ENCODE measurements around the gene UNK. TPM values are rescaled to one million over a fixed set of nuclear protein-coding genes. Genes with fewer than 3 reads are reported as not detected.
A peak's percentile ranks its signal among the peaks of the same experiment; 100 is the strongest.

Gene UNK
- total RNA-seq, 2 experiments from 2014 or later = 19.1 to 21.4 TPM

DNA sequence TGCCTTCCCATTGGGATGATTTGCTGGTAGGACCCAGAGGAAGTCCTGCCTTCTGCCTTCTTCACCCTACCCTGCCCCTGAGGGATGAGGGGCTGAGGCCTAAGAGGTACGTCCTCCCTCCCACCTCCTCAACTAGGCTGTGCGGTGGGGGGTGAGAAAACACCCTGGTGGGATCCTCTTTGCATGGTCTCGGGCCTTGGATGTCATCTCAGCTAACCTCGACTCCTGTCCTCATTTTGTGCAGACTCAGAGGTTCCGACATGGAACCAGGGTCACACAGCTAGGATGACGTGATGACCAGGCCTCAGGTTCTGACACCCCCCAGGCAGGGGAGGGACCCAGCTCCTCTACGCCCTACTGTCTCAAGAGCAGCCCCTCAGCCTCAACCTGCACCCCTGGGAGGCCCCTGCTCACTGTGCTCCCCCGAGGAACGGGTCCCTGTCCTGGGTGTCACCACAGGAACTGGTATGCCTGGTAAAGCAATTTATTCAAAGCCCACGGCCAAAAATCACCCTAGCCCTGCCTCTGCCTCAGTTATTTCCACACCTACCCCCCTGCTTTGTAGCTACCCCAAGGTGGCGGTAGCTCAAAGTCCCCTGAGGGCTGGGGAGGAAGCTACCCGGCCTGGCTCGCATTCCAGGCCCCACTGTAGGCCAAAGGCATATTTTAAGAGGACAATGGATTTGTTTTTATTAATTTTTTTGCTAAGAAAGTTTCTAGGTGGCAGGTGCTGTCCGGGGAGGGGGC is 42.1 kb downstream of the UNK start:
- peaks cover 21% of the 10 kb centered on the region for H3K4me1 Mint-ChIP-seq (ENCODE audit: low read depth)
- CTCF ChIA-PET = interaction anchor here (0.6 to 2.9 kb wide), 21 partner anchors 9 to 80 kb away, joined by 3 to 16 read pairs (median 4); partner anchors contain the start of genes GALK1 and WBP2
- H3K27me3 Mint-ChIP-seq (ENCODE audit: low read depth) = no peaks in the 10 kb centered on the region
- H3K36me3 Mint-ChIP-seq (ENCODE audit: low read depth) = peaks cover 6% of the 10 kb centered on the region
- peak overlapping the region; percentile 69 for H3K27ac Mint-ChIP-seq
- H3K4me3 Mint-ChIP-seq = no peak overlapping the region
- no peaks in the 10 kb centered on the region for H3K9me3 Mint-ChIP-seq
- intact Hi-C loops (cut with micrococcal nuclease) = loop anchor here (2.0 kb wide), 2 partner anchors 48 to 62 kb away; partner anchors contain the start of gene GALK1
- DNase-seq = no peak

- no peaks in the 10 kb centered on the region for H3K27me3 Mint-ChIP-seq (ENCODE audit: low read depth)
- intact Hi-C loops (cut with micrococcal nuclease) = loop anchor here (2.0 kb wide), 2 partner anchors 49 to 63 kb away; partner anchors contain the start of gene GALK1
- H3K27ac Mint-ChIP-seq = peak overlapping the region; percentile 80
- peaks cover 10% of the 10 kb centered on the region for H3K36me3 Mint-ChIP-seq (ENCODE audit: low read depth)
- H3K4me1 Mint-ChIP-seq (ENCODE audit: low read depth) = peaks cover 18% of the 10 kb centered on the region
- H3K9me3 Mint-ChIP-seq = no peaks in the 10 kb centered on the region
- peak; percentile 75 for DNase-seq
- peak overlapping the region; percentile 29 for H3K4me3 Mint-ChIP-seq
- CTCF ChIA-PET = interaction anchor here (0.6 to 2.9 kb wide), 24 partner anchors 9 to 173 kb away, joined by 3 to 16 read pairs (median 4); partner anchors contain the start of genes CDK3, GALK1 and WBP2
Observed at GRCh38 chr17:75827308-75828075, 42.9 kb downstream of the UNK start.

DNA sequence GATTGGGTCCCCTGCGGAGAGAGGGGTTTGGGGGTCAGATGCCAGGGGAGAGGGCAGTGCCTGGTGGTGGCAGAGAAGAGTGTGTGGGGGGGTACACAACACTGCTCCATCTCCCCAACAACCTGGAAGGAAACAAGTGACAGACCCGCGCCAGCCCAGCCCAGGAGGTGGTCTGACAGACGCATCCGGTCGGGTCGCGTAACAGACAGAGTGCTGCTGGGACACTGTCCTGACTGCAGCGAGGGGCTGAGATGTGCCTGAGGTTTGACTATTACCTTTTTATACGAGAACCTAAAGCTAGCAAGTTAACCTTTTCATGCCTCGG is 43.4 kb downstream of the UNK start:
- H3K36me3 Mint-ChIP-seq (ENCODE audit: low read depth) = peaks cover 10% of the 10 kb centered on the region

GRCh38 chr17:75828741-75829140 is 44.1 kb downstream of the UNK start:
- Mint-ChIP-seq H3K9me3 (no peaks in the 10 kb centered on the region), H3K27ac (no peak overlapping the region)
- CTCF ChIA-PET = interaction anchor here (0.6 to 3.1 kb wide), 9 partner anchors 12 to 172 kb away, joined by 3 to 23 read pairs (median 5); partner anchors contain the start of genes CDK3, GALK1 and WBP2

More for the DNA sequence above, 43.4 kb downstream of the UNK start:
- intact Hi-C loops (cut with micrococcal nuclease) = no loop called here
- H3K9me3 Mint-ChIP-seq = no peaks in the 10 kb centered on the region
- CTCF ChIA-PET = interaction anchor here (0.7 to 3.1 kb wide), 10 partner anchors 8 to 173 kb away, joined by 3 to 23 read pairs (median 4); partner anchors contain the start of genes CDK3, GALK1 and WBP2
- no peaks in the 10 kb centered on the region for H3K27me3 Mint-ChIP-seq (ENCODE audit: low read depth)
- H3K4me3 Mint-ChIP-seq = peak overlapping the region; percentile 29
- DNase-seq = peak; percentile 35
- peak overlapping the region; percentile 80 for H3K27ac Mint-ChIP-seq
- peaks cover 21% of the 10 kb centered on the region for H3K4me1 Mint-ChIP-seq (ENCODE audit: low read depth)

GRCh38 chr17:75829747-75830146 is 45.1 kb downstream of the UNK start:
- peaks cover 16% of the 10 kb centered on the region for H3K36me3 Mint-ChIP-seq (ENCODE audit: low read depth)
- CTCF ChIA-PET = interaction anchor here (0.9 to 3.1 kb wide), 16 partner anchors 8 to 76 kb away, joined by 3 to 23 read pairs (median 6); partner anchors contain the start of gene GALK1
- H3K9me3 Mint-ChIP-seq = no peaks in the 10 kb centered on the region
- H3K4me3 Mint-ChIP-seq = no peak overlapping the region
- H3K27me3 Mint-ChIP-seq (ENCODE audit: low read depth) = no peaks in the 10 kb centered on the region
- H3K27ac Mint-ChIP-seq = no peak overlapping the region
- DNase-seq = no peak
- H3K4me1 Mint-ChIP-seq (ENCODE audit: low read depth) = peaks cover 37% of the 10 kb centered on the region
- intact Hi-C loops (cut with micrococcal nuclease) = loop anchor here (5.0 kb wide), 1 partner anchor 148 kb away; the partner anchor contains the start of genes ACOX1 and TEN1

More at GRCh38 chr17:75828741-75829140, 44.1 kb downstream of the UNK start:
- no peak overlapping the region for H3K4me3 Mint-ChIP-seq
- no peak for DNase-seq
- H3K4me1 Mint-ChIP-seq (ENCODE audit: low read depth) = peaks cover 28% of the 10 kb centered on the region
- no peaks in the 10 kb centered on the region for H3K27me3 Mint-ChIP-seq (ENCODE audit: low read depth)
- intact Hi-C loops (cut with micrococcal nuclease) = no loop called here
- H3K36me3 Mint-ChIP-seq (ENCODE audit: low read depth) = peaks cover 13% of the 10 kb centered on the region

GRCh38 chr17:75830164-75831031 is 45.8 kb downstream of the UNK start:
- Mint-ChIP-seq H3K4me1 (ENCODE audit: low read depth) (peaks cover 39% of the 10 kb centered on the region), H3K9me3 (no peaks in the 10 kb centered on the region), H3K4me3 (no peak overlapping the region), H3K36me3 (ENCODE audit: low read depth) (peaks cover 16% of the 10 kb centered on the region), H3K27ac (no peak overlapping the region), H3K27me3 (ENCODE audit: low read depth) (no peaks in the 10 kb centered on the region)
- CTCF ChIA-PET = interaction anchor here (0.6 to 3.1 kb wide), 16 partner anchors 9 to 898 kb away, joined by 3 to 23 read pairs (median 6); partner anchors contain the start of gene GALK1
- intact Hi-C loops (cut with micrococcal nuclease) = loop anchor here (5.0 kb wide), 1 partner anchor 147 kb away; the partner anchor contains the start of genes ACOX1 and TEN1
- peak; percentile 34 for DNase-seq

- H3K9me3 Mint-ChIP-seq = no peaks in the 10 kb centered on the region
- intact Hi-C loops (cut with micrococcal nuclease) = loop anchor here (5.0 kb wide), 1 partner anchor 146 kb away; the partner anchor contains the start of genes ACOX1 and TEN1
- H3K4me1 Mint-ChIP-seq (ENCODE audit: low read depth) = peaks cover 39% of the 10 kb centered on the region
- peaks cover 16% of the 10 kb centered on the region for H3K36me3 Mint-ChIP-seq (ENCODE audit: low read depth)
- DNase-seq = no peak
- H3K27me3 Mint-ChIP-seq (ENCODE audit: low read depth) = no peaks in the 10 kb centered on the region
- CTCF ChIA-PET = interaction anchor here (1.5 to 3.1 kb wide), 5 partner anchors 15 to 77 kb away, joined by 4 to 23 read pairs (median 7); partner anchors contain the start of gene GALK1
- no peak overlapping the region for H3K27ac Mint-ChIP-seq
- H3K4me3 Mint-ChIP-seq = no peak overlapping the region
Observed at GRCh38 chr17:75831032-75831571, 46.5 kb downstream of the UNK start.

DNA sequence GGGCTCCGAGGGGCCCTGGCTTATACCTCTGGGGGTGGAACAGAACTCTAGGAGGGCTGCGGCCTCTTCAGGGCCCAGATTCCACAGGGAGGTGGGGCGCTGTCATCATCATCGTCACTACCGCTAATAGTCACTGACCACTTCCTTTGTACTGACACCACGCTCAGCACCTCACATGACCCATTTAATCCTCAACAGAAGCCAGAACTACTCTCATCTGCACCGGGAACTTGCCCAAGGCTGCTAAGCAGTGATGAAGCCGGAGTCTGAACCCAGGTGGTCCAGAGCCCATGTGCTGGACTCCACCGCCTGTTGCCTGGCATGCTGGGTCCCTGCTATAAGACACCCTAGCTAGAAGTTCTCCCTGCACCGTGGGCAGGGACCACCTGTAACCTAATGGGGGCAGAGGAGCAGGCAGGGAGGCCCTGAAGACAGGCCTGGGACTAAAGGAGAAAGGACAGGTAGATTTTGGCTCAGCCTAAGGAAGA is 47.6 kb downstream of the UNK start:
- Mint-ChIP-seq H3K27me3 (ENCODE audit: low read depth) (no peaks in the 10 kb centered on the region), H3K9me3 (no peaks in the 10 kb centered on the region), H3K4me1 (ENCODE audit: low read depth) (peaks cover 38% of the 10 kb centered on the region), H3K27ac (peak overlapping the region; percentile 90), H3K4me3 (peak overlapping the region; percentile 15), H3K36me3 (ENCODE audit: low read depth) (peaks cover 16% of the 10 kb centered on the region)
- DNase-seq = peak; percentile 52
- intact Hi-C loops (cut with micrococcal nuclease) = loop anchor here (2.0 to 5.0 kb wide), 2 partner anchors 47 to 145 kb away; partner anchors contain the start of genes ACOX1, TEN1 and UNK
- CTCF ChIA-PET = interaction anchor here (0.7 to 1.9 kb wide), 5 partner anchors 24 to 68 kb away, joined by 3 to 5 read pairs (median 4); partner anchors contain the start of gene GALK1

GRCh38 chr17:75832652-75833400 is 48.2 kb downstream of the UNK start:
- DNase-seq = peak; percentile 44
- intact Hi-C loops (cut with micrococcal nuclease) = loop anchor here (2.0 to 5.0 kb wide), 2 partner anchors 48 to 144 kb away; partner anchors contain the start of genes ACOX1, TEN1 and UNK
- H3K27me3 Mint-ChIP-seq (ENCODE audit: low read depth) = no peaks in the 10 kb centered on the region
- peaks cover 16% of the 10 kb centered on the region for H3K36me3 Mint-ChIP-seq (ENCODE audit: low read depth)
- peaks cover 35% of the 10 kb centered on the region for H3K4me1 Mint-ChIP-seq (ENCODE audit: low read depth)
- no peaks in the 10 kb centered on the region for H3K9me3 Mint-ChIP-seq
- CTCF ChIA-PET = interaction anchor here (0.7 to 1.9 kb wide), 4 partner anchors 23 to 69 kb away, joined by 3 to 5 read pairs (median 4); partner anchors contain the start of gene GALK1
- peak overlapping the region; percentile 15 for H3K4me3 Mint-ChIP-seq
- peak overlapping the region; percentile 90 for H3K27ac Mint-ChIP-seq

DNA sequence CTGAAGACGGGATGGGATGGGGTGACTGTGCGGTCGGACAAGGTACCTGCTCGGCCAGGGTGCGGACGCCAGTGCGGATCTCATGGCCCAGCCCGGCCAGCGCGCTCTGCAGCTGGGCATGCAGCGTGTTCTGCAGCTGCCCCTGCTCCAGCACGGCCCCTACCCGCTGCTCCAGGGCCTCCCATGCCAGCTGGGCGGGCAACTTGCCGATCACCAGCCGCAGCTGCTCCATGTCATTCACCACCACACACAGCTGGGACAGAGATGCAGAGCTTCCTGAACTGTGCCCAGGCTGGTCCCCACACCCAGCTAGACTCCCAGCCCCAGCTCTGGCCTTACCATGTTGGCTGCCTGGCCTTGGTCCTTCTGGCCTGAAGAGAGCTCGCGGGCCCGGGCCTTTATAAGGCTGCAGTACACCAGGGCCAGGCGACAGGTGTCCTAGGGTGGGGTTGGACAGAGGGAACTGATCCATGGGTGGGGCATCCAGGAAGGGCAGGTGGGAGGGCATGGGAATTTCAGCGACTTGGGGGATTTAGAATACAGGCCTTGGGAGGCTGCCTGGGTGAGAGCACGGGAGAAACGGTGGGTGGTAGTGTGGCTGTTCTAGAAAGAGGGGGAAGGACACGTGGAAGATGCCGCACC is 49.8 kb downstream of the UNK start:
- CTCF ChIA-PET = no interaction called here
- Mint-ChIP-seq H3K4me3 (no peak overlapping the region), H3K4me1 (ENCODE audit: low read depth) (peaks cover 32% of the 10 kb centered on the region), H3K27ac (peak overlapping the region; percentile 56), H3K9me3 (no peaks in the 10 kb centered on the region), H3K27me3 (ENCODE audit: low read depth) (no peaks in the 10 kb centered on the region), H3K36me3 (ENCODE audit: low read depth) (peaks cover 23% of the 10 kb centered on the region)
- intact Hi-C loops (cut with micrococcal nuclease) = loop anchor here (5.0 kb wide), 1 partner anchor 143 kb away; the partner anchor contains the start of genes ACOX1 and TEN1
- DNase-seq = no peak
